Loucy (cell line): Measurements from ENCODE around the gene ZNF341.

Source experiments
- H2AFZ ChIP-seq: fragments of 200-600 bp; sonication (generic); 2 replicates; pipeline ENCODE4 v1.6.0; 2016; ENCODE audit warnings: antibody characterized with exemption, mild to moderate bottlenecking, low read length, moderate library complexity
- H3F3A ChIP-seq: fragments of 200-600 bp; 2 replicates; pipeline ENCODE4 v1.6.0; 2016; ENCODE audit warnings: antibody characterized with exemption, low read depth, mild to moderate bottlenecking
- H3K27me3 ChIP-seq: fragments of 200-600 bp; sonication (generic); 2 replicates; pipeline ENCODE4 v1.6.1; 2014; ENCODE audit warnings: low read length, mild to moderate bottlenecking; ENCODE audit not compliant: insufficient read depth, poor library complexity, severe bottlenecking
- H3K36me3 ChIP-seq: fragments of 200-600 bp; sonication (generic); 2 replicates; pipeline ENCODE4 v1.6.1; 2016; ENCODE audit warnings: low read length; ENCODE audit not compliant: insufficient read depth
- H3K4me1 ChIP-seq: fragments of 200-600 bp; sonication (generic); 2 replicates; pipeline ENCODE4 v1.5.1; 2014; ENCODE audit warnings: low read length, mild to moderate bottlenecking; ENCODE audit not compliant: insufficient read depth, poor library complexity, severe bottlenecking
- H3K4me2 ChIP-seq: fragments of 200-600 bp; sonication (generic); 2 replicates; pipeline ENCODE4 v1.6.0; 2014; ENCODE audit warnings: antibody characterized with exemption, low read length, low read depth, mild to moderate bottlenecking; ENCODE audit not compliant: poor library complexity, severe bottlenecking
- H3K4me3 ChIP-seq: fragments of 200-600 bp; sonication (generic); 2 replicates; pipeline ENCODE4 v1.5.1; 2014; ENCODE audit warnings: low read length, mild to moderate bottlenecking, mixed read lengths; ENCODE audit not compliant: poor library complexity, severe bottlenecking
- H3K79me2 ChIP-seq: fragments of 200-600 bp; sonication (generic); 2 replicates; pipeline ENCODE4 v1.6.1; 2014; ENCODE audit warnings: low read length; ENCODE audit not compliant: insufficient read depth
- H3K9ac ChIP-seq: fragments of 200-600 bp; sonication (generic); 2 replicates; pipeline ENCODE4 v1.6.0; 2014; ENCODE audit warnings: mild to moderate bottlenecking, low read depth, low read length, moderate library complexity; ENCODE audit not compliant: poor library complexity, severe bottlenecking
- H3K9me2 ChIP-seq: fragments of 200-600 bp; sonication (generic); replicated peaks from 2 replicates; pipeline ENCODE4 v1.6.1; 2016; ENCODE audit warnings: low read depth, low read length, mixed read lengths
- H3K9me3 ChIP-seq: fragments of 200-600 bp; sonication (generic); 2 replicates; pipeline ENCODE4 v1.6.1; 2014; ENCODE audit warnings: mild to moderate bottlenecking, antibody characterized with exemption, low read length, low read depth; ENCODE audit not compliant: insufficient read depth
- H4K20me1 ChIP-seq: fragments of 200-600 bp; sonication (generic); 2 replicates; pipeline ENCODE4 v1.6.0; 2014; ENCODE audit warnings: antibody characterized with exemption, low read length, mild to moderate bottlenecking; ENCODE audit not compliant: insufficient read depth, poor library complexity, severe bottlenecking
- CTCF ChIP-seq: fragments of 200-600 bp; sonication (generic); conservative IDR thresholded peaks from 2 replicates; pipeline ENCODE4 v1.5.1; 2014; ENCODE audit warnings: mild to moderate bottlenecking, antibody characterized with exemption, low read length
- EZH2phosphoT487 ChIP-seq: fragments of 200-600 bp; IDR thresholded peaks from 2 replicates; pipeline ENCODE4 v1.6.1; 2018; ENCODE audit warnings: antibody characterized with exemption, mild to moderate bottlenecking, moderate library complexity, borderline replicate concordance

The ZNF341 gene

GRCh38 chr20:33793011-33793931 lies 61.5 kb downstream of the ZNF341 start:
- Histone ChIP-seq H3F3A (no peaks in the 10 kb centered on the region), H4K20me1 (no peaks in the 10 kb centered on the region), H3K9ac (no peak overlapping the region), H3K4me3 (no peak overlapping the region), H3K79me2 (no peaks in the 10 kb centered on the region), H2AFZ (no peak overlapping the region), H3K36me3 (no peaks in the 10 kb centered on the region), H3K9me3 (no peaks in the 10 kb centered on the region), H3K4me1 (no peaks in the 10 kb centered on the region), H3K27me3 (no peaks in the 10 kb centered on the region), H3K9me2 (no peaks in the 10 kb centered on the region), H3K4me2 (no peak overlapping the region)
- no peak for TF ChIP-seq CTCF
- TF ChIP-seq EZH2phosphoT487: no peak

GRCh38 chr20:33796263-33796906 lies 64.6 kb downstream of the ZNF341 start:
- Histone ChIP-seq H2AFZ (no peak overlapping the region), H3F3A (no peaks in the 10 kb centered on the region), H3K4me2 (no peak overlapping the region)

GRCh38 chr20:33796907-33797544 lies 65.2 kb downstream of the ZNF341 start:
- Histone ChIP-seq H3K4me1 (no peaks in the 10 kb centered on the region), H3K27me3 (no peaks in the 10 kb centered on the region), H4K20me1 (no peaks in the 10 kb centered on the region), H3K4me3 (no peak overlapping the region), H3K9me3 (no peaks in the 10 kb centered on the region), H3K79me2 (no peaks in the 10 kb centered on the region), H3K9ac (no peak overlapping the region), H2AFZ (no peak overlapping the region), H3K9me2 (no peaks in the 10 kb centered on the region), H3K36me3 (no peaks in the 10 kb centered on the region), H3F3A (no peaks in the 10 kb centered on the region), H3K4me2 (no peak overlapping the region)
- TF ChIP-seq CTCF: no peak
- TF ChIP-seq EZH2phosphoT487: no peak

More at GRCh38 chr20:33796263-33796906, 64.6 kb downstream of the ZNF341 start:
- Histone ChIP-seq H3K9ac (no peak overlapping the region), H4K20me1 (no peaks in the 10 kb centered on the region), H3K36me3 (no peaks in the 10 kb centered on the region), H3K9me3 (no peaks in the 10 kb centered on the region), H3K4me1 (no peaks in the 10 kb centered on the region), H3K4me3 (no peak overlapping the region), H3K27me3 (no peaks in the 10 kb centered on the region), H3K79me2 (no peaks in the 10 kb centered on the region), H3K9me2 (no peaks in the 10 kb centered on the region)
- TF ChIP-seq CTCF: no peak
- TF ChIP-seq EZH2phosphoT487: no peak
